HG03342 (cell line): ENCODE results near the gene ICAM5.

Source experiments
- ATAC-seq: cut with Tn5 transposase; IDR thresholded peaks from one replicate; pipeline ENCODE4 v1.9.1; 2021; ENCODE audit warnings: mild to moderate bottlenecking, moderate library complexity; ENCODE audit not compliant: unreplicated experiment

The ICAM5 gene

GRCh38 chr19:10291554-10292205 lies 1.9 kb downstream of the ICAM5 start:
- no peak for ATAC-seq

DNA sequence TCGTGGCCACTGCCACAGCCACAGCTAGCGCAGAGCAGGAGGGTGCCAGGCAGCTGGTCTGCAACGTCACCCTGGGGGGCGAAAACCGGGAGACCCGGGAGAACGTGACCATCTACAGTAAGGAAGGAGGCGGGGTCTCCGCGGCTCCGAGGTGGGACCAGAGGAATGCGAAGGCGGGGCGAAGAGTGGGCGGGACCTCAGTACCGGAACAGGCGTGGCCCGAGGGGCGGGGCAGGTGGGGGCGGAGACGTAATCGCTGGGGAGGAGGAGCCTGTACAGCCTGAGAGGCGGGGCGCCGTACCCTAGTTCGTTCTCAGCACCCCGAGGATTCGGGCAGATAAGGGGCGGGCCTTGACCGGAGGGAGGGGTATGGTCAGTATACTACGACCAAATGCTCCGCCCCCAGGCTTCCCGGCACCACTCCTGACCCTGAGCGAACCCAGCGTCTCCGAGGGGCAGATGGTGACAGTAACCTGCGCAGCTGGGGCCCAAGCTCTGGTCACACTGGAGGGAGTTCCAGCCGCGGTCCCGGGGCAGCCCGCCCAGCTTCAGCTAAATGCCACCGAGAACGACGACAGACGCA lies 2.5 kb downstream of the ICAM5 start:
- ATAC-seq, result peak; percentile 50

- ATAC-seq, result no peak
Observed at GRCh38 chr19:10292789-10293636, 3.3 kb downstream of the ICAM5 start.

DNA sequence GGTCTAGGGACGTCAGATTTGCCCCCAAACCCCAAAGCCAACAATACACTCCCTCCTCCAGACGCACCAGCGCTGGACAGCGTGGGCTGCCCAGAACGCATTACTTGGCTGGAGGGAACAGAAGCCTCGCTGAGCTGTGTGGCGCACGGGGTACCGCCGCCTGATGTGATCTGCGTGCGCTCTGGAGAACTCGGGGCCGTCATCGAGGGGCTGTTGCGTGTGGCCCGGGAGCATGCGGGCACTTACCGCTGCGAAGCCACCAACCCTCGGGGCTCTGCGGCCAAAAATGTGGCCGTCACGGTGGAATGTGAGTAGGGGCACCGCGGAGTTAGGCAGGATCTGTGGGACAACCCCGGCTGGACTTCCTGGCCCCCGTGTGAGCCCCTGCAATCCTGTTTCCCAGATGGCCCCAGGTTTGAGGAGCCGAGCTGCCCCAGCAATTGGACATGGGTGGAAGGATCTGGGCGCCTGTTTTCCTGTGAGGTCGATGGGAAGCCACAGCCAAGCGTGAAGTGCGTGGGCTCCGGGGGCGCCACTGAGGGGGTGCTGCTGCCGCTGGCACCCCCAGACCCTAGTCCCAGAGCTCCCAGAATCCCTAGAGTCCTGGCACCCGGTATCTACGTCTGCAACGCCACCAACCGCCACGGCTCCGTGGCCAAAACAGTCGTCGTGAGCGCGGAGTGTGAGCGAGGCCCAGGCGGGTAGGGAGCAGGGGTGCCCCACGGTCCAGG lies 4.0 kb downstream of the ICAM5 start:
- ATAC-seq, result no peak

DNA sequence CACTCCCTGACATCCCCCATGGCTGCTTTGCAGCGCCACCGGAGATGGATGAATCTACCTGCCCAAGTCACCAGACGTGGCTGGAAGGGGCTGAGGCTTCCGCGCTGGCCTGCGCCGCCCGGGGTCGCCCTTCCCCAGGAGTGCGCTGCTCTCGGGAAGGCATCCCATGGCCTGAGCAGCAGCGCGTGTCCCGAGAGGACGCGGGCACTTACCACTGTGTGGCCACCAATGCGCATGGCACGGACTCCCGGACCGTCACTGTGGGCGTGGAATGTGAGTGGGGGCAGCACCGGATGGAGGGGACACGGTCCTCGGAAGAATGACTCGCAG lies 4.6 kb downstream of the ICAM5 start:
- no peak for ATAC-seq

GRCh38 chr19:10295305-10295846 lies 5.6 kb downstream of the ICAM5 start:
- ATAC-seq, result peak; percentile 39

- no peak for ATAC-seq
Observed at GRCh38 chr19:10295847-10296591, 6.3 kb downstream of the ICAM5 start.

DNA sequence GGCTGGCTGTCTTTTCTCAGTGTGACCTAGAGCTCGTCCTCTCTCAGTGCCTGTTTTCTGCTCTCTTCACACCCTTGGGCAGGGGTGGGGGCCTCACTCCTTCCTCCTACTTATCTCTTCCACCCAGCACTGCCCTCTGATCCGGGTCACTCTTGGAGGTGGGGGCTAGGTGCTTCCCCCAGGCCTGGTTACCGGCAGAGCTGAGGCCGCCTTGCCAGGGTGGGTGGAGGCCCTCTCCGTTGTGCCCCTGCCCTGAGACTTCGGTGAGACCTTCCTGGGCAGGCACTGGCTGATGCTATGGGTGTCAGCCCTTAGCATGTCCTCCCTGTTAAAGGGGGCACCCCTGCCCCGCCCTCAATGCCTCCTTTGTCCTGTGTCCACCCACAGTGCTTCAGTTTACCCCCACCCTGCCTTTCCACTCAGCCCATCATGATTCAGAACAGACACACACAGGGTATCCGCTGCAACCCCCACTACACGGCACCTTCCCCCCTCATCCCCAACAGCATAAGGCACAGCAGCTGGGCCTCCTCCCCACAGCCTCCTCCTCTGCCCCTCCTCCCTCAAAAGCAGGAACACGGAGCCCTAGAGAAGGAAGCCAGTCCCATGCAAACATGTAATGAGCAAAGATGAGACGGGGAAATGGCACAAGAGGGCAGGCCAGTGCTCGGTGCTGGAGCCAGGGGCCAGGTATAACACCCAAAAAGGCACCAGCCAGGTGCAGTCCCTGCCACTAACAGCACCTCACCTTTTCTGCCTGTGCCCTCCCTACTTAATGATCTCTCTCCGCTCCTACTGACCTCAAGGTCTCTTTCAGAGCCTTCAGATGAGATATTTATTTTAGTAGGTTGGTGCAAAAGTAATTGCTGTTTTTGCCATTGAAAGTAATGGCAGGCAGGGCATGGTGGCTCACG lies 10.1 kb downstream of the ICAM5 start:
- no peak for ATAC-seq

DNA sequence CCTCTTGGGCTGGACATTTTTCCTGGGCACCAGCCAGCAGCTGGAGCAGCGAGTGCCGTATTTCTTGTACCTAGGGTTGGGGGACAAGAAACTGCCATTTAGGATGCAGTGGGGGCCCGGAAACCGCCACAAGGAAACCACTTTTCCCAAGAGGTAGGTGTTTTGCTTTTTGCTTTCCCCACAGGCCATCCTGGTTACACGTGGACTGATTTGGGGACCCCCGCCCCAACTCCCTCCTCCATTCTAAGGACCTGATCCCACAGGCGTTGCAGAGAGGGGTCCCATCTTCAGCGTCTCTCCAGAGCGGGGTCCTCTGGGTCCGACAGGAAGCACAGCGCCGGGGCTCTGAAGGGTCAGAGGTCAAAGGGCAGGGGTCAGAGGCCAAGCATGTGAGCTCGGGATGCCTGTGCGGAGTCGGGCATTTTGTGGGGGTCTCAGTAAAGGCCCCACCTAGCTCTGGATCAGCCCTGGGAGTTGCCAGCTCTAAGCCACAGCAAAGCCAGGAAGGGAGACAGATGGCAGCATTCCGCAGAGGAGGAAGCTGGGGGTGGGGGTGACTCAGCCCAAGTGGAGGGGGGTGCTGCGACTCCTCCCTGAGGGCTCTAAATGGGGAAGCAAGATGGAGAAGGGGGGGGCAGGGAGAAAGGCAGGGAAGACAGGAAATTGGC lies 15.5 kb downstream of the ICAM5 start:
- ATAC-seq, result no peak

DNA sequence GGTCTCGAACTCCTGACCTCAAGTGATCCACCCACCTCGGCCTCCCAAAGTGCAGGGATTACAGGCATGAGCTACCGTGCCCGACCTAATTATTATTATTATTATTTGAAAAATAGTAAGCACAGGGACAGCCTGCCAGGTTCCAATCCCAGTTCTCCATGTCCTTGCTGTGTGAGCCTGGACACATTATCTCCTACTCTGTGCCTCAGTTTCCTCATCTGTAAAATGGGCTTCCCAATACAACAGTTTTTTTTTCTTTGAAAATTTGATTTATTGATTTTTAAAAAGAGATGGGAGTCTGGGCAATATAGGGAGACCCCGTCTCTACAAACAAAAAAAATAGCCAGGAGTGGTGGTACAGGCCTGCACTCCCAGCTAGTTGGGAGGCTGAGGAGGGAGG lies 16.6 kb downstream of the ICAM5 start:
- no peak for ATAC-seq

- ATAC-seq, result no peak
Observed at GRCh38 chr19:10309423-10309822, 19.7 kb downstream of the ICAM5 start, which contains the start of gene ZGLP1. TSS of gene ZGLP1 (minus strand) at chr19:10309815.

GRCh38 chr19:10315335-10316214 lies 25.8 kb downstream of the ICAM5 start, which contains the start of gene FDX2:
TSS of gene FDX2 (minus strand) at chr19:10316015. CDS start at chr19:10315996, 19 bp downstream.
- ATAC-seq, result no peak

DNA sequence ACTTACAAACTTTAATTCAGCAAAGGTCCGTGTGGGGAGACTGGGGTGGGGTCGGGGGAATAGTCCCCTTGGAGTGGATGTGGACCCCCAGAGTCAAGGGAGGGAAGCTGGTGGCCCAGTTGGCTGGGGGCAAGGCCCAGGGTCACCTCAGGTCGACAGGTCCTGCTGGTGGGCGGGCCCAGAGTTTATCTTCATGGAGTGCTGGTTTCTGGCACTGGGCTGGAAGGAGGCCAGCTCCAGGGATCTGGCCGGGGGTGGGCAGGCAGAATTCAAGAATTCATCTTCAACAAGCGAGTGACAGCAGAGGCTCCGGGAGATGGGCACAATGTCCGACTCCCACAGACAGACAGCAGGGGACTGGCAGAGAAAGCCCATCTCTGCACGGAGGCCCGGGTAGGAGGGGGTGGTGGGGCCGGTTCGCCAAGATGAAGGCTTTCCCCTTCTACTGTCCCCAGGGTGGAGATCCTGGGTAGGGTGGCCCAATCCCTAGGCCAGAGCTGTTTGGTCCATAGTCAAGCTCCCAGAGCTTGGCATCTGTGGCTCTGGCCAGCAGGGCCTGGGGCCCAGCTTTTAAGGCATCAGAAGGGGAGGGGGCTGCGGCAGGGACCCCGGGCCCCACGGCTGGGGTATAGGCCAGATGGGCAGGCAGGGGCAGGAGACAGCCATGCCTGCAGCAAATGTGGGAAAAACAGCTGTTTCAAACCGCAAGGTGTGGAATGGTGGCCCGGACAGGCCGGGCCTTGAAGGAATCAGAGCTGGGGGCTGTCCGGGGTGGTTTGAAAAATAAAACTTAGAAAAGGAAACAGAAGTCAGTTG lies 26.7 kb downstream of the ICAM5 start:
- ATAC-seq, result no peak

DNA sequence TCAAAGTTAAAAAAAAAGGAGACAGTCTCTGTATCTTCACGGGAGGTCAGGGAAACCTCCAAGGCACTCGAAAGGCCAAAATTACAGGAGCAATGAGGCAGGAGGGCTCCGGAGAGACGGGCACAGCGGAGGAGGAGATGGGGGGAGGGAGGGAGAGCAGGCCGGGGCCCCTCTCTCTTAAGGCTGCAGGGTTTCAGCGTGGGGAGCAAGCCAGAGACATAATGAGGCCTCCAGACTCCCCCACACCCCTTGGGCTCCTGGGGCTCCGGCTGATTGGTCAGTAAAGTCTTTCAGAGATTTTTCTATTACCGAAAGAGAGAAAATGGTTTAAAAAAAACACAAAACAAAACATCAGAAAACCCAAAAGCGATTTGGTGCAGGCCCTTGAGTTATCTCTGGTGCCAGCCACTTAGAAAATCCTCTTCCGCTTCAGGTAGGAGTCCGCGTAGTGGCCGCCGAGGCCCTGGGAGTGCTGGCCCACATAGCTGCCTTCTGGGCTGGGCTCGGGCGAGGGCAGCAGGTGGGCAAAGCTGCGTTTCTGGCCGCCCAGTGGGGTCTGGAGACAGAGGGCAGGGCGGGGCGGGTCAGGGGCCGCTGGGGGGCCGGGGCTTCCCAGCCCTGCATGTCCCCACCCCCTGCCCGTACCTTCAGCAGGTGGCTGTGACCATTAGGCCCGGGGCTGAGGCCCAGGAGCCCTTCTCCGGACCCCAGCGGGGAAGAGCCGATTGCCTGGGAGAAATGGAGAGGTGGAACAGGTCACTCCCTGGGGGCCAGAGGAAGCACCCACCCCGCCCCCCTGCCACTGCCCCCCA lies 27.5 kb downstream of the ICAM5 start:
- no peak for ATAC-seq

- ATAC-seq, result no peak
Observed at GRCh38 chr19:10317857-10318462, 28.2 kb downstream of the ICAM5 start.
